Activated T-cell treated with anti-CD3 and anti-CD28 coated beads, Interleukin-2, amount 50 U/mL, for 72 hours (primary cell): ENCODE data around the gene ARRDC4. TPM values are rescaled to one million over a fixed set of nuclear protein-coding genes. Genes with fewer than 3 reads are reported as not detected.
"Not testable (repeated sequence)": the region's sequence is repeated elsewhere in the genome, so short reads cannot be mapped to it uniquely, and the experiment has no call there.

Source experiments
- ATAC-seq, 2 donors: fragments of 150-1000 bp; cut with Tn5 transposase; replicated peaks in 1 of 2; 2 replicates each; pipeline ENCODE4 v1.10.0; 2021; ENCODE audit warnings: moderate library complexity in 2 of 2, mild to moderate bottlenecking in 1 of 2
- DNase-seq, 2 donors: peaks; one replicate each; pipeline ENCODE4 v3.0.0; 2021 to 2022; ENCODE audit warnings: mixed read lengths in 1 of 2
- H3K27ac Mint-ChIP-seq: one replicate; pipeline ENCODE4 v1.8.0; 2022; ENCODE audit warnings: mild to moderate bottlenecking, moderate library complexity, mixed read lengths
- H3K27me3 Mint-ChIP-seq: one replicate; pipeline ENCODE4 v1.8.0; 2022; ENCODE audit warnings: low read depth, mixed read lengths
- H3K36me3 Mint-ChIP-seq, 2 donors: one replicate each; pipeline ENCODE4 v1.8.0; 2022; ENCODE audit warnings: mixed read lengths in 2 of 2, mild to moderate bottlenecking in 1 of 2; ENCODE audit not compliant: insufficient read depth in 2 of 2
- H3K4me1 Mint-ChIP-seq: one replicate; pipeline ENCODE4 v1.8.0; 2022; ENCODE audit warnings: low read depth, mixed read lengths
- H3K4me3 Mint-ChIP-seq, 2 donors: one replicate each; pipeline ENCODE4 v1.8.0; 2022; ENCODE audit warnings: mild to moderate bottlenecking in 2 of 2, mixed read lengths in 2 of 2, moderate library complexity in 2 of 2
- H3K9me3 Mint-ChIP-seq, 2 donors: one replicate each; pipeline ENCODE4 v1.8.0; 2022; ENCODE audit warnings: mixed read lengths in 2 of 2
- total RNA-seq, 2 donors: library from RNA; stranded (reverse); gene quantifications; one replicate each; pipeline ENCODE4 v1.2.3, GENCODE V29; 2022

Gene ARRDC4
- total RNA-seq, 2 donors from 2014 or later: 1.5 to 1.8 TPM

- Mint-ChIP-seq H3K9me3 (no peaks in the 10 kb centered on the region), H3K4me1 (no peaks in the 10 kb centered on the region), H3K27me3 (no peaks in the 10 kb centered on the region), H3K4me3 (no peak overlapping the region), H3K36me3 (no peaks in the 10 kb centered on the region), H3K27ac (no peak overlapping the region)
- DNase-seq: no peak
- ATAC-seq: no peak
These were observed 16.4 kb downstream of the ARRDC4 start for GRCh38 chr15:97976766-97977503.

GRCh38 chr15:97977734-97978133, 17.2 kb downstream of the ARRDC4 start:
- DNase-seq: no peak
- H3K36me3 Mint-ChIP-seq: no peaks in the 10 kb centered on the region
- no peak for ATAC-seq

DNA sequence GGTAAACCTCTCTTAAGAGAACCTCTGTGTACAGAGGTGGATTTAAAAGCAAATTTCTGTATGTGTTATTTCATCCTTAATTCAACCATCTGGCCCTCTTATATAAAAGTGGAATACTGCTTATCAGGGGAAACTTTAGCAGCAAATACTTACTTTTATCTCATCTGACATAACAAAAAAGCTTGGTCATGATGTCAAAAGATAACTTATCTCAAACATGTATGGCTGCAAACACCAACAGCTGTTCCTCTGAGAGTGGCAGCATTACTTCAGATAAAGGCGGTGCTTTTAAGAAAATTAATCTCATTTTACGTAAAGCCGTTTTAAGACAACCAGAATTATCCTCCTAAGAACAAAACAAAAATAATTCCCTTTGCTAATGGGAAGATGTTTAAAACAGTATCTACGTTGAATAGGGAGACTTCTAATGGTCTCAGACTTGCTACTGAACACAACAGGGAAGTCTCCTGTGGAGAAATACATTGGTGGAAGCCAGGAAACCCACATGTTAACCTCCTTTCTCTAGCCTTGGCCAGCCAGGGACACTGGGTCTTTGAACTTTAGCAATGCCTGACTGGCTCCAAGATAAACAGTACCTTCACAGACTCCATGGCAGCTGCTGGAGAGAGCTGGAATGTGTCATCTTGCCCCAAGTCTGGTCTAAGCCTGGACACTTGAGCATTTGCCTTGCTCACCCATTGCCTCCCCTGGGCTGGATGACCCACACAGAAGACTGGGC, 18.1 kb downstream of the ARRDC4 start:
- Mint-ChIP-seq H3K27me3 (no peaks in the 10 kb centered on the region), H3K9me3 (no peaks in the 10 kb centered on the region), H3K4me1 (no peaks in the 10 kb centered on the region), H3K4me3 (no peak overlapping the region), H3K36me3 (no peaks in the 10 kb centered on the region), H3K27ac (no peak overlapping the region)
- DNase-seq (no peak), ATAC-seq (no peak)

More at GRCh38 chr15:97977734-97978133, 17.2 kb downstream of the ARRDC4 start:
- no peaks in the 10 kb centered on the region for H3K4me1 Mint-ChIP-seq
- no peaks in the 10 kb centered on the region for H3K27me3 Mint-ChIP-seq
- no peak overlapping the region for H3K4me3 Mint-ChIP-seq
- no peaks in the 10 kb centered on the region for H3K9me3 Mint-ChIP-seq
- no peak overlapping the region for H3K27ac Mint-ChIP-seq

DNA sequence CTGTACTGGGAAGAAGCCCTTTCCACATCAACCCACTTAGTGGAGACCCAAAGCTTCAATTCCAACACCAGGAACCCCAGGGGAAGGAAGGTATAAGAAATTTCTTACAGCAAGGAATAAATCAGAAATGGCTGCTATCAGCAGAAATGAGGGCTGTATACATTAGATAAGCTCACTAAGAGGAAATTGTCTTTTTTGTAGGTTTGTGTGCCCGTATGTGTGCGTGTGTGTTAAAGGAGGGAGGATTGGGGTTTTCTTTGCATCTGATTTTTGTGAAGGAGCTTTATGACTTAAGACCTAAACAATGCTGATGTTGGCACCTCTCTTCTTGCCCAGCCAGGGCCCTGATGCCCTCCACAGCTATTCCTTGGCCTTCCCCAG, 18.6 kb downstream of the ARRDC4 start:
- H3K36me3 Mint-ChIP-seq: no peaks in the 10 kb centered on the region
- no peaks in the 10 kb centered on the region for H3K9me3 Mint-ChIP-seq
- DNase-seq: no peak
- ATAC-seq: no peak
- no peaks in the 10 kb centered on the region for H3K27me3 Mint-ChIP-seq
- H3K4me3 Mint-ChIP-seq: no peak overlapping the region
- H3K4me1 Mint-ChIP-seq: no peaks in the 10 kb centered on the region
- H3K27ac Mint-ChIP-seq: no peak overlapping the region

DNA sequence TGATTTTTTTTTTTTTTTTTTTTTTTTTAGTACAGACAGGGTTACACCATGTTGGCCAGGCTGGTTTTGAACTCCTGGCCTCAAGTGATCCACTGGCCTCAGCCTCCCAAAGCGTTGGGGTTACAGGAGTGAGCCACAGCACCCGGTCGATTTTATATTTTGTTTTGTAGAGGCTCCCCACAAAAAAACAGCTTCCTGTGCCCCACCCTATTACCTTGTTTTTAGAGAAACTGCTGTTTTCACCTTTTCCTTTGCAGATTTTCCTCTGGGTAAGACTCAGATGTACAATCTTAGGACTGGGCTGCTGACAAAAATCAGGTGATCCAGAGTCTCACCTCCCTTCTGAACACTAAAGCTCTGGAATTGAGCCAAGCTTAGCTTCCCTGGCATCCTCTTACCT, 20.6 kb downstream of the ARRDC4 start:
- DNase-seq (no peak), ATAC-seq (no peak)
- Mint-ChIP-seq H3K27me3 (no peaks in the 10 kb centered on the region), H3K4me1 (no peaks in the 10 kb centered on the region), H3K9me3 (peaks cover 3 to 4% of the 10 kb centered on the region in 2 donors), H3K4me3 (no peak overlapping the region), H3K27ac (no peak overlapping the region), H3K36me3 (peaks cover under 1% of the 10 kb centered on the region in 2 donors)

- Mint-ChIP-seq H3K4me3 (no peak overlapping the region), H3K4me1 (no peaks in the 10 kb centered on the region), H3K36me3 (peaks cover 5% of the 10 kb centered on the region in 2 donors), H3K27ac (no peak overlapping the region), H3K27me3 (no peaks in the 10 kb centered on the region), H3K9me3 (peaks cover 9% of the 10 kb centered on the region in 2 donors)
- ATAC-seq: no peak
- no peak for DNase-seq
These were observed 21.3 kb downstream of the ARRDC4 start for GRCh38 chr15:97981758-97982157.

- Mint-ChIP-seq H3K27me3 (no peaks in the 10 kb centered on the region), H3K4me3 (no peak overlapping the region), H3K9me3 (peaks cover 11 to 13% of the 10 kb centered on the region in 2 donors), H3K27ac (no peak overlapping the region), H3K36me3 (peaks cover 5% of the 10 kb centered on the region in 2 donors), H3K4me1 (no peaks in the 10 kb centered on the region)
- ATAC-seq: no peak
- no peak for DNase-seq
These were observed 23.7 kb downstream of the ARRDC4 start for GRCh38 chr15:97984157-97984556.

- H3K27ac Mint-ChIP-seq, H3K4me1 Mint-ChIP-seq, H3K4me3 Mint-ChIP-seq, H3K27me3 Mint-ChIP-seq, DNase-seq, ATAC-seq, H3K36me3 Mint-ChIP-seq: not testable (repeated sequence)
- H3K9me3 Mint-ChIP-seq: peaks cover 14 to 17% of the 10 kb centered on the region in 2 donors
These were observed 25.5 kb downstream of the ARRDC4 start for GRCh38 chr15:97985979-97986378.

GRCh38 chr15:97986781-97987180, 26.3 kb downstream of the ARRDC4 start:
- ATAC-seq (no peak), DNase-seq (no peak)
- Mint-ChIP-seq H3K27me3 (no peaks in the 10 kb centered on the region), H3K9me3 (peaks cover 14 to 17% of the 10 kb centered on the region in 2 donors), H3K27ac (no peak overlapping the region), H3K4me1 (no peaks in the 10 kb centered on the region), H3K36me3 (peaks cover 5% of the 10 kb centered on the region in 2 donors), H3K4me3 (no peak overlapping the region)

GRCh38 chr15:97989299-97989698, 28.8 kb downstream of the ARRDC4 start:
- no peak overlapping the region for H3K4me3 Mint-ChIP-seq
- H3K9me3 Mint-ChIP-seq: peaks cover 14 to 17% of the 10 kb centered on the region in 2 donors
- H3K36me3 Mint-ChIP-seq: peaks cover 5% of the 10 kb centered on the region in 2 donors
- no peak for ATAC-seq
- no peaks in the 10 kb centered on the region for H3K27me3 Mint-ChIP-seq
- H3K4me1 Mint-ChIP-seq: no peaks in the 10 kb centered on the region
- no peak for DNase-seq
- H3K27ac Mint-ChIP-seq: no peak overlapping the region

DNA sequence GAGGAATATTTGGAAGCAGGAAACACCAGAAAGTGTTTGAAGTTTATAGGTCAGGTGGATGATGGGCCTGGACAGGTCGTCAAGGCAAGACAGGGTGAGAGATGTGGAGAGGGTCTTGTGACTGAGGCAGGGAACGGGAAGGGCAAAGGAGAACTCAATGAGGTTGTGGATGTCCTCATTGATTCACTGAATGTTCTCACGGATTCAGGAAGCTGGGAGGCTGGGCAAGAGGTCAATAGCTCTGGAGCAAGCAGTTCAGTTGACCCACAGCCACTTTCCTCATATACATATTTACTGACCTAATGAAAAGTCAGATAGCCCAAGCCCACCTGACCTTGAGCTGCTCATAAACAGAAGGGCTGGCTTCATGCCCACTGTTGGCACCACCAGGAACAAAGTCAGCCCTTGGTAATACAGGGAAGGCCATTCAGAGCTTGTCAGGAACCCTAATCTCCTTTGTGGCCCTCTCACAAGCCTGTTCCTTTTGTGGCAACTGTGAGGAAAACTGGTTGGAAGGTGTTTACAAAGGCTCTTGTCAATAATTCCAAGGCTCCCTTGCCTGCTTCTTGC, 31.6 kb downstream of the ARRDC4 start:
- peaks cover 5% of the 10 kb centered on the region for H3K27me3 Mint-ChIP-seq
- no peak overlapping the region for H3K27ac Mint-ChIP-seq
- DNase-seq (no peak), ATAC-seq (no peak)
- no peaks in the 10 kb centered on the region for H3K36me3 Mint-ChIP-seq
- peaks cover 11% of the 10 kb centered on the region for H3K4me1 Mint-ChIP-seq
- H3K4me3 Mint-ChIP-seq: no peak overlapping the region
- peaks cover 5 to 9% of the 10 kb centered on the region in 2 donors for H3K9me3 Mint-ChIP-seq

GRCh38 chr15:97992823-97993222, 32.3 kb downstream of the ARRDC4 start:
- peaks cover 5% of the 10 kb centered on the region for H3K27me3 Mint-ChIP-seq

GRCh38 chr15:97993310-97993738, 32.8 kb downstream of the ARRDC4 start:
- Mint-ChIP-seq H3K36me3 (no peaks in the 10 kb centered on the region), H3K4me1 (peaks cover 11% of the 10 kb centered on the region), H3K27ac (no peak overlapping the region), H3K9me3 (peaks cover 2 to 5% of the 10 kb centered on the region in 2 donors), H3K4me3 (no peak overlapping the region), H3K27me3 (peaks cover 5% of the 10 kb centered on the region)
- no peak for DNase-seq
- ATAC-seq: no peak

More at GRCh38 chr15:97992823-97993222, 32.3 kb downstream of the ARRDC4 start:
- H3K4me1 Mint-ChIP-seq: peaks cover 11% of the 10 kb centered on the region
- H3K4me3 Mint-ChIP-seq: no peak overlapping the region
- no peaks in the 10 kb centered on the region for H3K36me3 Mint-ChIP-seq
- DNase-seq: no peak
- no peak for ATAC-seq
- H3K9me3 Mint-ChIP-seq: peaks cover 5 to 9% of the 10 kb centered on the region in 2 donors
- H3K27ac Mint-ChIP-seq: no peak overlapping the region
